KG1 (cell line): ENCODE data around the gene RPS18.
A peak's percentile ranks its signal among the peaks of the same experiment; 100 is the strongest.
"Not testable (repeated sequence)": the region's sequence is repeated elsewhere in the genome, so short reads cannot be mapped to it uniquely, and the experiment has no call there.

Experiments
- DNase-seq: peaks from one replicate; lab custom pipeline; 2025; lab: John Stamatoyannopoulos, UW

RPS18 gene

DNA sequence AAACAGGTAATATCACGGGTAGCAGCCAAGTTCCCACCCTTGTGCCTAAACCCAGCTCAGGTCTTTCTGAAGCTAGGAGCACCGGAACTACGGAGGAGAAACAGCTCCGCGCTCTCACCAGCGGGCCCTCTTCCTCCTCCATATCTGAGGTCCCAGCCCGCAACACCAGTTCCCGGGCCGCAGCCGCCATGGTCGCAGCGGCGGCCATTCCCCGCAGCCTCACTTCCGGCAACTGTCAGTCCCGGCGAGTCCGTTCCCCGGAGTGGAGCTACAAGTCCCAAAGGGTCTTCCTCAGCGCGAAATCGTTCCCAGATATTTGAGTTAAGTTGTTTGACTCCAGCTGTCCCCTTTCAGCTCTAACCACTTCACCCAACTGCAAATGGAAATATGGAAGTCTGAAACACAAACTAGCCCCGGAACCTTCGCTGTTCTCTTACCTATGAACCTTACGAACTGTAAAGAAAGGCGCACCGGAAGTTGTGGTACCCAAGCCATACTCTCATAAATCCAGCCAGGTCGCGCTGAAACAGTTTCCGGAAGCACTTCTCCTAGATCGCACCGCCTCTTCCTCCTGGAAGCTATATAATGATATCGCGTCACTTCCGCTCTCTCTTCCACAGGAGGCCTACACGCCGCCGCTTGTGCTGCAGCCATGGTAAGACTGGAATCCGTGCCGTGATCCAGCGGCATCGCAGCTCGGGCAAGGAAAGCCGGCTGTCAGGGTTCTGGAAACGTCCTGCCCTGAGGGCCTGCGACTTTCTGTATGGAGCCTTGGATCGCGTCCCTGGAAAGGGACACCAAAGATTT, at the start of gene RPS18, which contains the start of gene VPS52:
Gene RPS18 (plus strand): TSS at position 608 of the 807 bp plus-strand sequence. CDS start 45 bp downstream, at position 653.
Gene VPS52 (minus strand): TSS at position 409 of the 807 bp plus-strand sequence. CDS start 201 bp downstream, at position 208.
- peak; percentile 97 for DNase-seq

GRCh38 chr6:33226503-33227120, 45.3 kb upstream of the RPS18 start:
- not testable (repeated sequence) for DNase-seq

GRCh38 chr6:33235221-33235634, 36.6 kb upstream of the RPS18 start:
- DNase-seq: no peak

DNA sequence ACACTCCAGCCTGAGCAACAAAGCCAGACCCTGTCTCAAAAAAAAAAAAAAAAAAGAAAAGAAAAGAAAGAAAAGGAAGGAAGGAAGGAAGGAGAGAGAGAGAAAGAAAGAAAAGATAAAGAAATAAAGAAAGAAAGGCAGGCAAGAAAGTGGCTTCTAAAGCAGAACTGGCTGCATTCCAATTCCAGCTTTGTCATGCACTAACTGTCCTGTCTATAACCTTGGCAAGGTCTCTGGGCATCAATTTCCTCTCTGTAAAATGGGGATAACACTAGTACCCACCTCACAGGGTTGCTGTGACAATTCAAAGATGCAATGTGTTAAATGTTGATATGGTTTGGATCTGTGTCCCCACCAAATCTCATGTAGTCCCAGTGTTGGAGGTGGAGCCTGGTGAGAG, 35.5 kb upstream of the RPS18 start:
- DNase-seq: no peak

DNA sequence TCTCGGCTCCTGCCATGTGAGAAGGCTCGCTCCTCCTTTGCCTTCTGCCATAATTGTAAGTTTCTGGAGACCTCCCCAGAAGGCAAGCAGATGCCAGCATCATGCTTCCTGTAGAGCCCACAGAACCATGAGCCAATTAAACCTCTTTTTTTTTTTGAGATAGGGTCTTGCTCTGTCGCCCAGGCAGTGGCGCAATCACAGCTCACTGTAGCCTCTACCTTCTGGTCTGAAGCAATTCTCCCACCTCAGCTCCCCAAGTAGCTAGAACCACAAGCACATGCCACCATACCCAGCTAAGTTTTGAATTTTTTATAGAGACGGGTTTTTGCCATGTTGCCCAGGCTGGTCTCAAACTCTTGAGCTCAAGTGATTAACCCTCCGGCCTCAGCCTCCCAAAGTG, 35.0 kb upstream of the RPS18 start:
- no peak for DNase-seq

GRCh38 chr6:33237741-33238140, 34.1 kb upstream of the RPS18 start:
- DNase-seq: no peak

- no peak for DNase-seq
Observed at GRCh38 chr6:33241968-33242367, 29.9 kb upstream of the RPS18 start.

DNA sequence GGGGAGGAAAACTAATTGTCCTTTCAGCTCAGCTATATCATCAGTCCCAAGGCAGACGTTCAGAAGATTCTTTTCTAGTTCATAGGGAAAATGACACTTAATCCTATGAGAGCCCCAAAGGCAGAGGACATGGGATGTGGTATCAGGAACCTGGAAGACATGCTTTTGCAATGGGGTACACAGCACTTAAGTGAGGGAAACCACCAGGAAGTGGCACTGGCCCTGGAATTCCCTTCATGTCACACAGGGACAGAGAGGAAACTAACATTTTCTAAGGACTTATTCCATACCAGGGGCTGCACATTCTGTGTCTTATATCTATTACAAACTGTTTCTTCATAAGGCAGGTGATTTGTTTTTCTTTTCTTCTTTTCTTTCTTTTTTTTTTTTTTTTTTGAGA, 28.4 kb upstream of the RPS18 start:
- no peak for DNase-seq

GRCh38 chr6:33247977-33248642, 23.8 kb upstream of the RPS18 start:
- DNase-seq: peak; percentile 76

GRCh38 chr6:33248643-33248931, 23.3 kb upstream of the RPS18 start:
- DNase-seq: peak; percentile 76

DNA sequence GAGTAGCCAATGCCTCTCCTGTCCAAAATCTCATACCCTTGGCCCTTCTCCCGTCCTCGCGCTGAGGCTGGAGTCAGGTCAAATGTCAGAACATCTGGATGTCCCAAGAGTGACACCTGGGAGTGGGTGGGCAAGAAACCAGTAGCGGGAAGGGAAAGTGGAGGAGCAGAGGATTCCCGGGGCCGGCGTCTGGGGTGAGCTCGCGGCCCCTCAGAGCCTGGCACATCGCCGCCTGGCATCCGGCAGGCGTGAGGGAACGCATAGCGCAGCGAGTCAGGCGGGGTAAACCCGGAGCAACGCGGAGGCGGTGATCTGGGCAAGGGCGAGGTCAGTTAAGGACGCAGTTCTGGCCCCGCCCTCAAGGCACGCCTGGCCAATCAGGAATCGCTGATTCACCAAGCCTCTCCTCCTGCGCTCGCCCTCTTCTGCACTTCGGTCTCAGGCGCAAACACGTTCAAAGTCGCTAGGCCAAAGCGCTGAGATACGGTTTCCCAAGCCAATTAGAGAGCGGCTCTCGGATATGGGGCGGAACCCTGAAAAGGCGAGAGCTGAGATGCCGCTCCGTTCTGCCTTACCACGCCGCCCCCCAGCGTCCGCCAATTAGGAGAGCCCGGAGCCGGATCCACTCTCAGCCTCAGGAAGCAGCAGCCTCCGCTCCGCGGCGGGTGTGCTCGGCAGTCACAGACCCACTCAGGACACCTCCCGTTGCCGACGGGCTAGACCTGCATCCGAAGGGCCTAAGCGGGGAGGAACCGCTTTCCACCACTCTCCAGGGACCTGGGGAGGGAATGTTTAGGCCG, 22.7 kb upstream of the RPS18 start:
- peak; percentile 99 for DNase-seq

- no peak for DNase-seq
Observed at GRCh38 chr6:33249732-33250630, 21.9 kb upstream of the RPS18 start.

- no peak for DNase-seq
Observed at GRCh38 chr6:33250731-33251130, 21.1 kb upstream of the RPS18 start.

DNA sequence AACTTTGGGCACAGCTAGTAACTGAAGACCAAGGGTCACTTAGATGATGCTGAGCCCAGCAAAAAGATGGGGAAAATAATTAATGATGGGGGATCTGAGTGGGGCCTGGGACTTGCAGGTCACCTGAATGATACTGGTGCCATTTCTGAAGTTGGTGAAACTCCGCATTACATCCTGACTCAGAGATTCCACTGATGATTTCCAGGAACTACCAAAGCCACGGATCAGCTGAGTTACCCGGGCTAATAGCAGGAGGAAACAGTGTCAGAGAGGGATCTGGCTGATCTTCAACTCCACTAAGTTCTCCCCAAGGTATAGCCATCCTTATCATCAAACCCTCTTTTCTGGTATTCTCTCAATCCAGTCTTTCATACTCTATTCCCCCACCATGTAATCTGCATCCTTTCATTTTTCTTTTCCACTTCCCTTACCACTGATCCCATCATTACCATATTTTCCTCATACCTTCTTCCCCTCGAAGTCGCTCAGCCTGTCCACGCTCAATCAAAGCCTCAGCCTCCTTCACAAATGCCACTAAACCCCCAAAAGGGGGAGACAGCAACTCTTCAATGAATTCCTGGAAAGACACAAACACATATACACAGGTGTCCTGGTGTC, 20.4 kb upstream of the RPS18 start:
- DNase-seq: no peak

DNA sequence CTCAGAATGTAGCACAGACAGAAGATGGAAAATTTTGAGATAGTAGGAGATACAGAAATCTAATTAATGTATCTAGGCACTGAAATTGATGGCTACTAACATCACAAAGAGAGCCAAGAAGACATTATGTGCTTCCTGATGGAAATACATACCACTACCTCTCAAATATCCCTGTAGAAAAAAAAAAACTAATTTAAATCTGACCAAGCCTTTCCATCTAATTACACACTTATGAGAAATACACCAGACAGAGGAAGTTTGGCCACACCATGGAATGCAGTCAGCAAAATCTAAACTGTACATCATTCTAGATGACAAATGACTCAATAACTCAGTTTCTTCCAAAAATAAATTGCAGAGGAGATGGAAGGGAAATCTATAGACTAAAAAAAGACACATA, 19.1 kb upstream of the RPS18 start:
- no peak for DNase-seq

DNA sequence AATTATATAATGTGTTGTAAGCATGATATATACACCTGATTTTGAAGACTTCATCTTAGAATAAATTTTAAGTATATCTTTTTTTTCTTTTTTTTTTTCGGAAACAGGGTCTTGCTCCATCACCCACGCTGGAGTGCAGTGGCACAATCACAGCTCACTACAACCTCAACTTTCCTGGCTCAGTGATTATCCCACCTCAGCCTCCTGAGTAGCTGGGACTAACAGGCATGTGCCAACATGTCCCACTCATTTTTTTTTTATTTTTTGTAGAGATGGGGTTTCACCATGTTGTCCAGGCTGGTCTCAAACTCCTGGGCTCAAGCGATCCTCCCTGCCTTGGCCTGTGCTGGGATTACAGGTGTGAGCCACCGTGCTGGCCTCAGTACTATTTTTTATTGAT, 17.3 kb upstream of the RPS18 start:
- DNase-seq: no peak

GRCh38 chr6:33259032-33259431, 12.8 kb upstream of the RPS18 start:
- no peak for DNase-seq

GRCh38 chr6:33262490-33262889, 9.4 kb upstream of the RPS18 start:
- not testable (repeated sequence) for DNase-seq

- DNase-seq: no peak
Observed at GRCh38 chr6:33264015-33264414, 7.9 kb upstream of the RPS18 start.

- peak; percentile 80 for DNase-seq
Observed at GRCh38 chr6:33271117-33271467, 783 bp upstream of the RPS18 start.
